HL-60 (cell line): ENCODE results near the gene ZNF236.

Experiments
- DNase-seq, 2 experiments: peaks; one replicate each; pipeline ENCODE4 v3.0.0-alpha.2; 2010 to 2020; ENCODE audit warnings: low read depth in 1 of 2, low spot score in 1 of 2
- H3K27ac ChIP-seq: fragments of 250-450 bp; sonication (Bioruptor Pico); replicated peaks from 2 replicates; pipeline ENCODE4 v1.5.1; 2020; ENCODE audit warnings: mild to moderate bottlenecking, moderate library complexity
- H3K27me3 ChIP-seq: fragments of 250-450 bp; sonication (Bioruptor Pico); 2 replicates; pipeline ENCODE4 v1.5.1; 2021; ENCODE audit warnings: mild to moderate bottlenecking, moderate library complexity; ENCODE audit not compliant: insufficient read depth, poor library complexity, severe bottlenecking
- H3K4me3 ChIP-seq: replicated peaks from 2 replicates; pipeline ENCODE4 v1.5.1; 2011; ENCODE audit warnings: mild to moderate bottlenecking, control low read depth, low read length; ENCODE audit not compliant: insufficient read depth
- CTCF ChIP-seq: IDR thresholded peaks from one replicate; pipeline ENCODE4 v1.5.1; 2011; ENCODE audit warnings: low read length, control low read depth, inconsistent platforms; ENCODE audit not compliant: insufficient read depth
- GABPA ChIP-seq: IDR thresholded peaks from 2 replicates; pipeline ENCODE4 v1.6.1; 2012; ENCODE audit warnings: low read depth
- POLR2AphosphoS5 ChIP-seq: IDR thresholded peaks from 2 replicates; pipeline ENCODE4 v1.6.1; 2012; ENCODE audit warnings: low read depth
- REST ChIP-seq: IDR thresholded peaks from 2 replicates; pipeline ENCODE4 v1.6.1; 2012; ENCODE audit warnings: low read depth; ENCODE audit not compliant: insufficient replicate concordance
- SPI1 ChIP-seq: IDR thresholded peaks from 2 replicates; pipeline ENCODE4 v1.6.1; 2012; ENCODE audit warnings: low read depth, mild to moderate bottlenecking, borderline replicate concordance

Gene ZNF236

GRCh38 chr18:76953583-76954233 is 131.4 kb downstream of the ZNF236 start:
- TF ChIP-seq GABPA = no peak
- no peak for TF ChIP-seq POLR2AphosphoS5
- TF ChIP-seq SPI1 = no peak
- TF ChIP-seq REST = no peak
- TF ChIP-seq CTCF = no peak
- H3K27me3 ChIP-seq = no peaks in the 10 kb centered on the region
- no peak for DNase-seq
- no peak overlapping the region for H3K27ac ChIP-seq
- no peak overlapping the region for H3K4me3 ChIP-seq

GRCh38 chr18:76955524-76956170 is 133.3 kb downstream of the ZNF236 start:
- TF ChIP-seq CTCF = no peak
- no peak for TF ChIP-seq POLR2AphosphoS5
- no peak for TF ChIP-seq REST
- TF ChIP-seq SPI1 = no peak
- no peak for TF ChIP-seq GABPA
- no peaks in the 10 kb centered on the region for H3K27me3 ChIP-seq
- no peak overlapping the region for H3K27ac ChIP-seq
- DNase-seq = no peak
- no peak overlapping the region for H3K4me3 ChIP-seq

- no peak for DNase-seq
- H3K27ac ChIP-seq = no peak overlapping the region
- TF ChIP-seq POLR2AphosphoS5 = no peak
- TF ChIP-seq GABPA = no peak
- TF ChIP-seq CTCF = no peak
- no peak for TF ChIP-seq SPI1
- TF ChIP-seq REST = no peak
- no peaks in the 10 kb centered on the region for H3K27me3 ChIP-seq
- H3K4me3 ChIP-seq = no peak overlapping the region
These were observed 134.3 kb downstream of the ZNF236 start for GRCh38 chr18:76956648-76957047.
